ENCODE measurements around the gene KRTAP5-9. TPM values are rescaled to one million over a fixed set of nuclear protein-coding genes. Genes with fewer than 3 reads are reported as not detected.
"Not testable (repeated sequence)": the region's sequence is repeated elsewhere in the genome, so short reads cannot be mapped to it uniquely, and the experiment has no call there.

Gene KRTAP5-9
- total RNA-seq, 2 experiments from 2014 or later: not detected

DNA sequence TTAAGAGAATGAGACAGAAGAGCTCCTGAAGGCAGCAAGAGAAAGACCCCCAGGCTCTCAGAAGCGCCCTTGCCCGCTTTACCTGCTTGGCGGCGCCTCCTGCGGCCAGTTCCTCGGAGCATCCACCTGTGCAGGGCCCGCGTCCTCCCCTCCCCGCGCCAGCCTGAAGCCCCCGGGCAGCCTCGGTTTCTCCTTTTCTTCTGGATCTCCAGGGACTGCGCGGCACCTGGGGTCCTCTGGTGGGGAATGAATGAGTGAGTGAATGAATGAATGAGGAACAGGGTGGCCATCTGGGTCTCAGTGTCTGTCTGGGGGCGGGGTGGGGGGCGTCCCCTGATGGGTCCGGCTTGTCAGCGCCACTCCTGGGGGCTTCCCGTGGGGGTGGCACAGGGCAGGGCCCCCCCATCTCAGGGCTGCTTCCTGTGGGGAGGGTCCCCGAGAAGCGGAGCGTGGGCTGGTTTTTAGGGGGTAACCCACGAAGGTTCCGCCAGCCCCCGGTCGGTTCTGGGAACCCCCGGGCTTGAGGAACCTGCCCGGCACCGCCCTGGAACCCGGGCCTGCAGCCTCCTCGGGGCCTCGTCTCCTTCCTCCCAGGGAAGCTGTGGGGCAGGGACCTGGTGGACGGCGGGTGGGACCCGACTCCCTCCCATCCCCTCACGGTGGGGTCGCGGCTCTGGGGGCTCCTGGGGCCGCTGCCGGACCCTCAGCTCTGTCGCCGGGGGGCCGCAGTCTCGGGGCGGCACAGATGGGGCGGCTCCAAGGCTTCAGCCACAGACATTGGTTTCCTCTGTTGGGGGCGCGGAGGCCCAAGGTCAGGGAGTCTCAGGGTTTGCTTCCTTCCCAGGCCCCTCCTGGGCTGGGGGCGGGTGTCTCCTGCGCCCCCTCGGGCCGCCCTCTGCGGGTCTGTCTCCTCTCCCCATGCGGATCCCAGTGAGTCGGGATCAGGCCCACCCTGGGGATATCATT lies 29.4 kb upstream of the KRTAP5-9 start:
- no peak overlapping the region for H3K27ac Mint-ChIP-seq
- POLR2A ChIA-PET: no interaction called here
- H3K9me3 Mint-ChIP-seq (ENCODE audit: insufficient read depth): no peaks in the 10 kb centered on the region

DNA sequence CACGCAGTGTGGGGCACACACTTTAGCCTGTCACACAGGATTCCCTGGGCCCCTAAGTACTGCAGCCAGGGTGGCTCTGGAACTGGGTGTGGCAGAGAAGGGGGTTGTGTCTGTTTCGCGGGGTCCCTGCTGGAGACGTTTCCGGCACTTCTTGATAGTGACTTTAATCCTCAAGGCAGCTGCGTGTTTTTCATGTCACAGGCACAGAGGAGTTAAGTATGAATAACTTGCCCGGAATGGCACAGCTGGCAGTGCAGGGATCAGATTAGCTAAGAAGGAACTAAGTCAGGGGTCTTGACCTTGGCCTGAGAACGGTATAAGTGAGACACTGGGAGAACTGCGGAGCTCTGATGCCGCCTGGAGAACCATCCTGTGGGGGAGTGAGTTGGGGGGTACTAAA lies 28.7 kb upstream of the KRTAP5-9 start:
- Mint-ChIP-seq H3K27ac (no peak overlapping the region), H3K27me3 (ENCODE audit: low read depth) (no peaks in the 10 kb centered on the region), H3K36me3 (ENCODE audit: low read depth) (no peaks in the 10 kb centered on the region), H3K4me1 (ENCODE audit: low read depth) (no peaks in the 10 kb centered on the region), H3K4me3 (no peak overlapping the region), H3K9me3 (ENCODE audit: insufficient read depth) (no peaks in the 10 kb centered on the region)
- ChIA-PET POLR2A (no interaction called here), CTCF (no interaction called here)
- DNase-seq (no peak), ATAC-seq (no peak)

More for the DNA sequence above, 29.4 kb upstream of the KRTAP5-9 start:
- CTCF ChIA-PET: no interaction called here
- no peak for DNase-seq
- no peaks in the 10 kb centered on the region for H3K27me3 Mint-ChIP-seq (ENCODE audit: low read depth)
- no peak overlapping the region for H3K4me3 Mint-ChIP-seq
- H3K4me1 Mint-ChIP-seq (ENCODE audit: low read depth): no peaks in the 10 kb centered on the region
- ATAC-seq: no peak
- H3K36me3 Mint-ChIP-seq (ENCODE audit: low read depth): no peaks in the 10 kb centered on the region

- H3K9me3 Mint-ChIP-seq (ENCODE audit: insufficient read depth): no peaks in the 10 kb centered on the region
- H3K36me3 Mint-ChIP-seq (ENCODE audit: low read depth): no peaks in the 10 kb centered on the region
- no peak overlapping the region for H3K27ac Mint-ChIP-seq
- ChIA-PET CTCF (no interaction called here), POLR2A (no interaction called here)
- ATAC-seq (no peak), DNase-seq (no peak)
- no peak overlapping the region for H3K4me3 Mint-ChIP-seq
- no peaks in the 10 kb centered on the region for H3K4me1 Mint-ChIP-seq (ENCODE audit: low read depth)
- peaks cover 3% of the 10 kb centered on the region for H3K27me3 Mint-ChIP-seq (ENCODE audit: low read depth)
Observed at GRCh38 chr11:71525188-71525937, 22.9 kb upstream of the KRTAP5-9 start.

DNA sequence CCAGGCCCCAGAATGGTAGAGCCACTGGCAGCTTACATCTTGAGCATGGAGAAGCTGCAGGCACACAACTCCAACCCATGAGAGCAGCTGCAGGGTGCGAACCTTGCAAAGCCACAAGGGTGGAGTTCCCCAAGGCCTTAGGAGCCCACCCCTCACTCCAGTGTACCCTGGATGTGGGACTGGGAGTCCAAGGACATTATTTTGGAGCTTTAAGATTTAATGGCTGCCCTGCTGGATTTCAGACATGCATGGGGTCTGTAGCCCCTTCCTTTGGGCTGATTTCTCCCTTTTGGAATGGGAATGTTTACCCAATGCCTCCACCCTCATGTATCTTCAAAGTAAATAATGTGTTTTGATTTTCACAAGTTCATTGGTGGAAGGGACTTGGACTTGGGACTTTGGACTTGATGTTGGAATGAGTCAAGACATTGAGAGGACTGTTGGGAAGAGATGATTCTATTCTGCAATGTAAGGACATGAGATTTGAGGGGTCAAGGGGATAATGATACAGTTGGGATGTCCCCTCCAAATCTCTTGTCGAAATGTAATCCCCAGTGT lies 22.2 kb upstream of the KRTAP5-9 start:
- Mint-ChIP-seq H3K4me3 (no peak overlapping the region), H3K27ac (no peak overlapping the region)

GRCh38 chr11:71526796-71527575 lies 21.2 kb upstream of the KRTAP5-9 start, which contains the start of gene KRTAP5-7:
Gene KRTAP5-7 (plus strand): TSS chr11:71527267. CDS start chr11:71527301, 34 bp downstream.
- H3K9me3 Mint-ChIP-seq (ENCODE audit: insufficient read depth); H3K27ac Mint-ChIP-seq; POLR2A ChIA-PET; DNase-seq; CTCF ChIA-PET; H3K36me3 Mint-ChIP-seq (ENCODE audit: low read depth); H3K4me1 Mint-ChIP-seq (ENCODE audit: low read depth); H3K4me3 Mint-ChIP-seq; ATAC-seq; H3K27me3 Mint-ChIP-seq (ENCODE audit: low read depth): not testable (repeated sequence)

More for the DNA sequence above, 22.2 kb upstream of the KRTAP5-9 start:
- CTCF ChIA-PET: no interaction called here
- Mint-ChIP-seq H3K9me3 (ENCODE audit: insufficient read depth) (no peaks in the 10 kb centered on the region), H3K4me1 (ENCODE audit: low read depth) (no peaks in the 10 kb centered on the region), H3K36me3 (ENCODE audit: low read depth) (no peaks in the 10 kb centered on the region), H3K27me3 (ENCODE audit: low read depth) (peaks cover 6% of the 10 kb centered on the region)
- ATAC-seq: no peak
- DNase-seq: no peak
- POLR2A ChIA-PET: no interaction called here

DNA sequence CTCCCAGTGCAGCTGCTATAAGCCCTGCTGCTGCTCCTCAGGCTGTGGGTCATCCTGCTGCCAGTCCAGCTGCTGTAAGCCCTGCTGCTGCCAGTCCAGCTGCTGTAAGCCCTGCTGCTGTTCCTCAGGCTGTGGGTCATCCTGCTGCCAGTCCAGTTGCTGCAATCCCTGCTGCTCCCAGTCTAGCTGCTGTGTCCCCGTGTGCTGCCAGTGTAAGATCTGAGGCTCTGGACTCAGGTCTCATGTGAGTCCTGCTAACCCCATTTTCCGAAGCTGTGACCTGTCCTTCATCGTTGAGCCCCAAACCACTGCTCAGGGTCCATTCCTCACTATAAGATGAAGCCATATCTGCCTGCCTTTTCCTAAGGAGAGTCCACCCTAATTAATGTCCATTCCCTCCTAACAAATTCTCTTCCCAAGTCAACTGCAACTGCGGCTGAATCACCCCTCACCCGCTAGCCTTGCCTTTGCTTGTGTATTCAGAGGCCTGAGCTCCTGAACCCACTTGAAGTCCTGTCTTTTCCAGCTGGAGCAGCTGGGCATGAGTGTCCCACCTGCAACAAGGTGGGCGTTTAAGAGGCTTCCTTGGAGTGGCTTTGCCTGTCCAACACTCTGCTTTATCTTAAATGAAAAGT lies 20.5 kb upstream of the KRTAP5-9 start:
- no peak overlapping the region for H3K27ac Mint-ChIP-seq
- no peaks in the 10 kb centered on the region for H3K36me3 Mint-ChIP-seq (ENCODE audit: low read depth)
- no peaks in the 10 kb centered on the region for H3K9me3 Mint-ChIP-seq (ENCODE audit: insufficient read depth)
- ChIA-PET POLR2A (no interaction called here), CTCF (no interaction called here)
- no peak for ATAC-seq
- DNase-seq: no peak
- H3K4me1 Mint-ChIP-seq (ENCODE audit: low read depth): no peaks in the 10 kb centered on the region
- H3K4me3 Mint-ChIP-seq: no peak overlapping the region
- peaks cover 8% of the 10 kb centered on the region for H3K27me3 Mint-ChIP-seq (ENCODE audit: low read depth)

DNA sequence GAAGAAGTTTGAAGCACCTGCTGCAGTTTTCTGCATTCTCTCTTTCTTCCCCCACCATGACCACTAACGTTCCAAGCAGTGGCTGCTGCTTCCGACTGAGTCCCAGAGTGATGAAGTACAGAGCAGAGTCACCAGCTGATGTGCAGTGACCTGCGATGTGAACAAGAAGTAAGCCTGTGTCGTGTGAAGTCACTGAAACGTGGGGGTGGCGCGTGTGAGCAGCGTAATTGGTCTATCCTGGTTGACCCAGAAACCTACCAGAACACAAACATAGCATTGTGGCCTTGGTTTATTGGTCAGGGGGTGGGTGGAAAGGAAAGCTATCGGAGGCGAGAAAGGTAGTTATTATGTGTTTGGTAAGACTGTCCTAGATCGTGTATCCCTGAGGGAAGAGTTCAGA lies 17.6 kb upstream of the KRTAP5-9 start:
- ATAC-seq (no peak), DNase-seq (no peak)
- H3K36me3 Mint-ChIP-seq (ENCODE audit: low read depth): no peaks in the 10 kb centered on the region
- no peaks in the 10 kb centered on the region for H3K9me3 Mint-ChIP-seq (ENCODE audit: insufficient read depth)
- no peaks in the 10 kb centered on the region for H3K4me1 Mint-ChIP-seq (ENCODE audit: low read depth)
- CTCF ChIA-PET: no interaction called here
- H3K4me3 Mint-ChIP-seq: no peak overlapping the region
- POLR2A ChIA-PET: no interaction called here
- peaks cover 8% of the 10 kb centered on the region for H3K27me3 Mint-ChIP-seq (ENCODE audit: low read depth)
- no peak overlapping the region for H3K27ac Mint-ChIP-seq

DNA sequence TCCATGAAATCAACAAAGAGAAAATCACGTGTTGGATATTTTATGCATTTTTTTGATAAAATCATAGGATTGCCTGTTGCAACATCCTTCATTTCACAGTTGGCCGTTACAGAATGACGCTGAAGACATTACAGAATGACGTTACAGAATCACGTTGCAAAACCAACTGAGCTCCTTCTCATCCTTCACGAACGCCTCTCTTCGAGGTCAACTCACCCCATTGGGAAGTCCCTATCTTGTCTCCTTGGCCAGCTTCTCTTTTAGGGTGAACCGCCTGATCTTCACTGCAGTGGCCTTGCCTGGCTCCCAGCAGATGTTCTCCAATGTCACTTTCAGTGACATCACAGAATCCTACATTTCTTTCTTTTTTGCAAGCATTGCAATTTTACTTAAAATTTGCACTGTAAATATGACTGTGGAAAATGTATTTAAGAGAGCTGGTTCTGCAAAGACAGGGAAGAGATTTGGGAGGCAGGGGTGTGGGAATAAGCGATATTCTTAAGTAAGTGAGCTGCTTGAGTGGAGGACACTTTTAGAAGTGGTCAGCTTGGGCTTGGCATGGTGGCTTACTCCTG lies 16.1 kb upstream of the KRTAP5-9 start:
- no peak for ATAC-seq
- Mint-ChIP-seq H3K4me3 (no peak overlapping the region), H3K36me3 (ENCODE audit: low read depth) (no peaks in the 10 kb centered on the region)

DNA sequence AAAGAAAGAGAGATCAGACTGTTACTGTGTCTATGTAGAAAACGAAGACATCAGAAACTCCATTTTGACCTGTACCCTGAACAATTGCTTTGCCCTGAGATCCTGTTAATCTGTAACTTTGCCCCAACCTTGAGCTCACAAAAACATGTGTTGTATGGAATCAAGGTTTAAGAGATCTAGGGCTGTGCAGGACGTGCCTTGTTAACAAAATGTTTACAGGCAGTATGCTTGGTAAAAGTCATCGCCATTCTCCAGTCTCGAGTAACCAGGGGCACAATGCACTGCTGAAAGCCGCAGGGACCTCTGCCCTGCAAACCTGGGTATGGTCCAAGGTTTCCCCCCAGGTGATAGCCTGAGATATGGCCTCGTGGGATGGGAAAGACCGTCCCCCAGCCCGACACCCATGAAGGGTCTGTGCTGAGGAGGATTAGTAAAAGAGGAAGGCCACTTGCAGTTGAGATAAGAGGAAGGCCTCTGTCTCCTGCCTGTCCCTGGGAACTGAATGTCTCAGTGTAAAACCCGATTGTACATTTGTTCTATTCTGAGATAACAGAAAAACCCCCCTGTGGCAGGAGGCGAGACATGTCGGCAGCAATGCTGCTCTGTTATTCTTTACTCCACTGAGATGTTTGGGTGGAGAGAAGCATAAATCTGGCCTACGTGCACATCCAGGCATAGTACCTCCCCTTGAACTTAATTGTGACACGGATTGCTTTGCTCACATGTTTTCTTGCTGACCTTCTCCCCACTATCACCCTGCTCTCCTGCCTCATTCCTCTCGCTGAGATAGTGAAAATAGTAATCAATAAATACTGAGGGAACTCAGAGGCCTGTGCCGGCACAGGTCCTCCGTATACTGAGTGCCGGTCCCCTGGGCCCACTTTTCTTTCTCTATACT lies 13.3 kb upstream of the KRTAP5-9 start:
- ATAC-seq; DNase-seq; POLR2A ChIA-PET; H3K4me1 Mint-ChIP-seq (ENCODE audit: low read depth); H3K9me3 Mint-ChIP-seq (ENCODE audit: insufficient read depth); CTCF ChIA-PET; H3K27me3 Mint-ChIP-seq (ENCODE audit: low read depth); H3K4me3 Mint-ChIP-seq; H3K36me3 Mint-ChIP-seq (ENCODE audit: low read depth); H3K27ac Mint-ChIP-seq: not testable (repeated sequence)

More for the DNA sequence above, 16.1 kb upstream of the KRTAP5-9 start:
- no peak for DNase-seq
- POLR2A ChIA-PET: no interaction called here
- Mint-ChIP-seq H3K9me3 (ENCODE audit: insufficient read depth) (no peaks in the 10 kb centered on the region), H3K27ac (no peak overlapping the region), H3K27me3 (ENCODE audit: low read depth) (peaks cover 6% of the 10 kb centered on the region), H3K4me1 (ENCODE audit: low read depth) (no peaks in the 10 kb centered on the region)
- CTCF ChIA-PET: no interaction called here

DNA sequence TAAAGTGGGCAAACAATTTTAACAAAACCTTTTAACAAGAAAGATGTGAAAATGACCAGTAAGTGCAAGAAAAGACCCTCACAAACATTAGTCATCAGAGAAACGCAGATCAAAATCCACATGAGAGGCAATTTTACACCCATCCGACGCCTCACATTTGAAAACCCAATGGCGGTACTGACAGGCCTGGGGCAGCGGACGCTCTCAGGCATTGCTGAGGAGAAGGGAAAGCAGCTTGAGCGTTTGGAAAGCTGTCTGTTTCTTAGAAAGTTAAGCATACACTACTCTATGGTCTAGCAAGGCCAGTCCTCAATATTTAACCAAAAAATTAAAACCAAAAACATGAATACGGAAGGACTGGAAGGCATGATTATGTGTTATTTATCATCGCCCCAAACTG lies 12.4 kb upstream of the KRTAP5-9 start:
- H3K27ac Mint-ChIP-seq: no peak overlapping the region
- H3K4me3 Mint-ChIP-seq: no peak overlapping the region
- ChIA-PET POLR2A (no interaction called here), CTCF (no interaction called here)
- peaks cover 2% of the 10 kb centered on the region for H3K27me3 Mint-ChIP-seq (ENCODE audit: low read depth)
- ATAC-seq (no peak), DNase-seq (no peak)
- H3K4me1 Mint-ChIP-seq (ENCODE audit: low read depth): no peaks in the 10 kb centered on the region
- no peaks in the 10 kb centered on the region for H3K9me3 Mint-ChIP-seq (ENCODE audit: insufficient read depth)
- no peaks in the 10 kb centered on the region for H3K36me3 Mint-ChIP-seq (ENCODE audit: low read depth)

Data from activated CD8-positive, alpha-beta T cell treated with anti-CD3 and anti-CD28 coated beads, Interleukin-2, amount 10 ng/mL, durations not matched to agents 7 days and 5 days (primary cell).